ENCODE data around the gene OR1J4. TPM values are rescaled to one million over a fixed set of nuclear protein-coding genes. Genes with fewer than 3 reads are reported as not detected.

Gene OR1J4, protein sequence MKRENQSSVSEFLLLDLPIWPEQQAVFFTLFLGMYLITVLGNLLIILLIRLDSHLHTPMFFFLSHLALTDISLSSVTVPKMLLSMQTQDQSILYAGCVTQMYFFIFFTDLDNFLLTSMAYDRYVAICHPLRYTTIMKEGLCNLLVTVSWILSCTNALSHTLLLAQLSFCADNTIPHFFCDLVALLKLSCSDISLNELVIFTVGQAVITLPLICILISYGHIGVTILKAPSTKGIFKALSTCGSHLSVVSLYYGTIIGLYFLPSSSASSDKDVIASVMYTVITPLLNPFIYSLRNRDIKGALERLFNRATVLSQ
- not detected in 2 replicates for total RNA-seq

GRCh38 chr9:122518841-122519240 is at the start of gene OR1J4:
Gene OR1J4 (plus strand): TSS chr9:122519141. CDS start chr9:122519141, 0 bp downstream.

GRCh38 chr9:122477826-122478225 is 41.1 kb upstream of the OR1J4 start, which contains the start of gene OR1J1:
Gene OR1J1 (minus strand): TSS chr9:122477926. CDS start chr9:122477926, 0 bp downstream.

GRCh38 chr9:122510502-122510901 is 8.4 kb upstream of the OR1J4 start, which contains the start of gene OR1J2:
Gene OR1J2 (plus strand): TSS chr9:122510802. CDS start chr9:122510802, 0 bp downstream.

GRCh38 chr9:122527193-122527592 is 8.3 kb downstream of the OR1J4 start, which contains the start of gene OR1N1:
Gene OR1N1 (minus strand): TSS chr9:122527293. CDS start chr9:122527293, 0 bp downstream.

GRCh38 chr9:122552812-122553211 is 33.9 kb downstream of the OR1J4 start, which contains the start of gene OR1N2:
Gene OR1N2 (plus strand): TSS chr9:122553112. CDS start chr9:122553212, 100 bp downstream.

Other genes starting within 250 kb of the OR1J4 start
- gene PTGS1, start 148.1 kb upstream of the OR1J4 start, total RNA-seq: 38.4 and 138 TPM in 2 replicates
- not detected in 2 replicates for gene OR1J1, start 41.2 kb upstream of the OR1J4 start, total RNA-seq
- 0.53 TPM in 1 of 2 replicates, not detected in the other for gene OR1J2, start 8.3 kb upstream of the OR1J4 start, total RNA-seq
- gene OR1N1, start 8.2 kb downstream of the OR1J4 start, total RNA-seq: not detected in 2 replicates
- gene OR1N2, start 34.0 kb downstream of the OR1J4 start, total RNA-seq: 0.13 TPM in 1 of 2 replicates, not detected in the other
- gene OR1L8, start 64.2 kb downstream of the OR1J4 start, total RNA-seq: 0.12 and 0.13 TPM in 2 replicates
- 0.26 TPM in 1 of 2 replicates, not detected in the other for gene OR1Q1, start 95.6 kb downstream of the OR1J4 start, total RNA-seq
- gene OR1B1, start 138.5 kb downstream of the OR1J4 start, total RNA-seq: 0.06 and 0.26 TPM in 2 replicates
- not detected in 2 replicates for gene OR1L1, start 142.6 kb downstream of the OR1J4 start, total RNA-seq
- gene OR1L3, start 156.0 kb downstream of the OR1J4 start, total RNA-seq: not detected in 2 replicates
- not detected in 2 replicates for gene OR1L4, start 204.8 kb downstream of the OR1J4 start, total RNA-seq
- gene OR1L6, start 223.2 kb downstream of the OR1J4 start, total RNA-seq: not detected in 2 replicates

Measured in aortic smooth muscle cell (primary cell).